ENCODE data around the gene VAMP2. TPM values are rescaled to one million over a fixed set of nuclear protein-coding genes. Genes with fewer than 3 reads are reported as not detected.

VAMP2 gene
- total and polyA plus RNA-seq, 10 of the 15 experiments (the other 5 are each of a cell fraction or from before 2014, with no cell fraction given) = 3.0 to 35.2 (median 25.0) TPM

- ATAC-seq (no peak), FAIRE-seq (no peak), DNase-seq (ENCODE audit: low read depth, low spot score) (no peak)
- Histone ChIP-seq H3K79me2 (ENCODE audit: control insufficient read depth, insufficient read depth, low read length) (peaks cover 3% of the 10 kb centered on the region; the same call in 1 of the 2 replicates), H3K9me3 (replicated peaks; ENCODE audit: control insufficient read depth, insufficient read depth, low read length) (no peaks in the 10 kb centered on the region), H3K27ac (ENCODE audit: control insufficient read depth, insufficient read depth) (peak overlapping the region; percentile 99), H2AFZ (ENCODE audit: control insufficient read depth, low read depth, low read length) (peak overlapping the region; percentile 89), H3K36me3 (ENCODE audit: control insufficient read depth in 2 of 2, insufficient read depth in 2 of 2, low read length in 1 of 2) (no peaks in the 10 kb centered on the region), H3K9ac (ENCODE audit: control insufficient read depth, insufficient read depth, low read length) (peak overlapping the region; percentile 88), H4K20me1 (ENCODE audit: control insufficient read depth, insufficient read depth) (no peaks in the 10 kb centered on the region), H3K4me2 (ENCODE audit: control insufficient read depth, insufficient read depth) (peak overlapping the region; percentile 99), H3K4me1 (ENCODE audit: control insufficient read depth, insufficient read depth, low read length) (peaks cover 14% of the 10 kb centered on the region), H3K27me3 (replicated peaks in 1 of 2; ENCODE audit: control insufficient read depth in 2 of 2, insufficient read depth in 2 of 2, low read length in 1 of 2) (no peaks in the 10 kb centered on the region), H3K4me3 (peak overlapping the region; percentile 65)
- in situ Hi-C loops (cut with MboI) = no loop called here
- SMC1A ChIA-PET (ENCODE audit: uncharacterized antibody, unreplicated experiment) = interaction anchor here (0.7 to 1.9 kb wide), 12 partner anchors 10 to 73 kb away, joined by 3 to 7 read pairs (median 5); partner anchors contain the start of genes AURKB and CTC1
- under 1% methylated on average over 14 of the region's 14 CpGs for WGBS (ENCODE audit: insufficient coverage, insufficient replicate concordance, low lambda C conversion rate, missing lambda C conversion rate)
- RAD21 ChIA-PET (ENCODE audit: unreplicated experiment) = interaction anchor here (0.6 to 1.9 kb wide), 13 partner anchors 9 to 74 kb away, joined by 3 to 12 read pairs (median 6); partner anchors contain the start of genes BORCS6, CTC1 and PFAS
- CTCF ChIA-PET = interaction anchor here (0.9 to 2.0 kb wide), 8 partner anchors 10 to 127 kb away, joined by 3 to 10 read pairs (median 6); no protein-coding TSS in a partner anchor
- no TSS peak for BruUV-seq (replicated peaks)
- intact Hi-C loops (cut with micrococcal nuclease; ENCODE audit: unreplicated experiment) = loop anchor here (1.0 to 5.0 kb wide), 3 partner anchors 36 to 55 kb away; no protein-coding TSS in a partner anchor
- POLR2A ChIA-PET = interaction anchor here (0.6 to 2.4 kb wide), 18 partner anchors 10 to 115 kb away, joined by 3 to 31 read pairs (median 7); partner anchors contain the start of genes BORCS6, CTC1, HES7 and RANGRF
- TF ChIP-seq KDM1A (IDR thresholded peaks at IDR 0.05; ENCODE audit: borderline replicate concordance) = no peak
- no peak for TF ChIP-seq E2F8 (IDR thresholded peaks at IDR 0.05; ENCODE audit: low read depth, partially characterized antibody)
- TF ChIP-seq RB1 (IDR thresholded peaks at IDR 0.05; ENCODE audit: borderline replicate concordance) = no peak
- no peak for TF ChIP-seq SMAD1 (IDR thresholded peaks at IDR 0.05; ENCODE audit: low read depth, partially characterized antibody)
- TF ChIP-seq HDGF (IDR thresholded peaks at IDR 0.05) = no peak
- TF ChIP-seq SRF (IDR thresholded peaks at IDR 0.05; ENCODE audit: low read depth in 2 of 2, low read length in 2 of 2) = peak in 1 of 2 experiments; percentile 59; a peak in 1 of 4 replicates
- TF ChIP-seq ZNF592 (IDR thresholded peaks at IDR 0.05) = no peak
- TF ChIP-seq, protein P1, sequence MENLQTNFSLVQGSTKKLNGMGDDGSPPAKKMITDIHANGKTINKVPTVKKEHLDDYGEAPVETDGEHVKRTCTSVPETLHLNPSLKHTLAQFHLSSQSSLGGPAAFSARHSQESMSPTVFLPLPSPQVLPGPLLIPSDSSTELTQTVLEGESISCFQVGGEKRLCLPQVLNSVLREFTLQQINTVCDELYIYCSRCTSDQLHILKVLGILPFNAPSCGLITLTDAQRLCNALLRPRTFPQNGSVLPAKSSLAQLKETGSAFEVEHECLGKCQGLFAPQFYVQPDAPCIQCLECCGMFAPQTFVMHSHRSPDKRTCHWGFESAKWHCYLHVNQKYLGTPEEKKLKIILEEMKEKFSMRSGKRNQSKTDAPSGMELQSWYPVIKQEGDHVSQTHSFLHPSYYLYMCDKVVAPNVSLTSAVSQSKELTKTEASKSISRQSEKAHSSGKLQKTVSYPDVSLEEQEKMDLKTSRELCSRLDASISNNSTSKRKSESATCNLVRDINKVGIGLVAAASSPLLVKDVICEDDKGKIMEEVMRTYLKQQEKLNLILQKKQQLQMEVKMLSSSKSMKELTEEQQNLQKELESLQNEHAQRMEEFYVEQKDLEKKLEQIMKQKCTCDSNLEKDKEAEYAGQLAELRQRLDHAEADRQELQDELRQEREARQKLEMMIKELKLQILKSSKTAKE (IDR thresholded peaks at IDR 0.05; ENCODE audit: low read depth, poor library complexity, severe bottlenecking) = no peak
Measured at GRCh38 chr17:8173871-8174322, 11.1 kb upstream of the VAMP2 start.

Data from GM12878 (cell line).